GM12878 (cell line): ENCODE results near the gene RNF31. TPM values are rescaled to one million over a fixed set of nuclear protein-coding genes. Genes with fewer than 3 reads are reported as not detected.

ENCODE experiments used
- ASH2L ChIP-seq: fragments of 300-600, 200-600 bp; sonication (generic); IDR thresholded peaks from 2 replicates; pipeline ENCODE4 v1.6.1; 2017; ENCODE audit warnings: low read depth, mild to moderate bottlenecking, borderline replicate concordance
- CHD4 ChIP-seq: fragments of 200-600 bp; sonication (generic); IDR thresholded peaks from 2 replicates; pipeline ENCODE4 v1.6.1; 2016; ENCODE audit warnings: mild to moderate bottlenecking
- IKZF2 ChIP-seq, 2 experiments: fragments of 450-650 bp; IDR thresholded peaks; 2 replicates each; pipeline ENCODE4 v1.6.1; 2017; ENCODE audit warnings: mild to moderate bottlenecking in 2 of 2, moderate library complexity in 2 of 2
- MYB ChIP-seq: fragments of 150-350 bp; IDR thresholded peaks from 2 replicates; pipeline ENCODE4 v1.6.1; 2014; ENCODE audit warnings: mild to moderate bottlenecking, low read depth, low read length, borderline replicate concordance
- NFYA ChIP-seq: IDR thresholded peaks from 2 replicates; pipeline ENCODE4 v1.6.1; 2011; ENCODE audit warnings: low read depth, mild to moderate bottlenecking, low read length, improper control_type of control experiment, borderline replicate concordance
- RBBP5 ChIP-seq: fragments of 200-600 bp; sonication (generic); conservative IDR thresholded peaks from 2 replicates; pipeline ENCODE4 v1.6.1; 2016
- ZNF274 ChIP-seq: IDR thresholded peaks from one replicate; pipeline ENCODE4 v1.8.0; 2011; ENCODE audit not compliant: insufficient read length, insufficient read depth
- polyA plus RNA-seq, 11 experiments: library from polyadenylated mRNA; depleted of rRNA in 4 of 11; unstranded in 6 of 11; stranded (reverse) in 5 of 11; fragments of >200 nt; fragmentation: Nextera tagmentation in 4 of 11; fragmentation: Illumina TruSeq in 1 of 11; extraction: Ambion mirVana in 4 of 11; extraction: Trizol in 1 of 11; gene quantifications; 1 replicate in 1 of 11; 2 replicates in 10 of 11; pipeline versions ENCODE4 v1.2.1 to v1.2.3, GENCODE V29; 2011 to 2016; ENCODE audit warnings: inconsistent platforms in 2 of 11, missing spikeins in 2 of 11, low read depth in 1 of 11
- total RNA-seq, 4 experiments: library from RNA; depleted of rRNA in 3 of 4; stranded (reverse); fragments of >200 nt in 3 of 4; fragmentation: Illumina TruSeq in 1 of 4; extraction: Trizol in 1 of 4; gene quantifications; 2 replicates each; pipeline versions ENCODE4 v1.2.1 to v1.2.3, GENCODE V29; 2013 to 2021
- TF ChIP-seq, protein P1 (sequence below): fragments of 450-650 bp; IDR thresholded peaks from 2 replicates; pipeline ENCODE4 v1.6.1; 2017; ENCODE audit warnings: antibody characterized with exemption, mild to moderate bottlenecking, moderate library complexity
- TF ChIP-seq, protein P2 (sequence below): IDR thresholded peaks from 2 replicates; pipeline ENCODE4 v1.6.1; 2012; ENCODE audit warnings: low read depth, low read length, improper control_type of control experiment
- TF ChIP-seq, protein P3 (sequence below): fragments of 450-650 bp; IDR thresholded peaks from 2 replicates; pipeline ENCODE4 v1.6.1; 2016; ENCODE audit warnings: mild to moderate bottlenecking
- TF ChIP-seq, protein P4 (sequence below): IDR thresholded peaks from 2 replicates; pipeline ENCODE4 v1.6.1; 2011; ENCODE audit warnings: low read depth, mild to moderate bottlenecking, low read length, moderate library complexity, borderline replicate concordance; ENCODE audit errors: extremely low read depth
- TF ChIP-seq, protein P5 (sequence below): IDR thresholded peaks from 2 replicates; pipeline ENCODE4 v1.6.1; 2011; ENCODE audit warnings: borderline replicate concordance, low read depth, mild to moderate bottlenecking, moderate library complexity, mixed read lengths, low read length; ENCODE audit not compliant: insufficient read depth; ENCODE audit errors: extremely low read length
- TF ChIP-seq, protein P6 (sequence below): IDR thresholded peaks from 2 replicates; pipeline ENCODE4 v1.6.1; 2012; ENCODE audit warnings: mild to moderate bottlenecking, low read depth, low read length
- TF ChIP-seq, protein P7 (sequence below): fragments of 450-650 bp; formaldehyde crosslinking; IDR thresholded peaks from 2 replicates; pipeline ENCODE4 v1.4.0; 2022; ENCODE audit warnings: mild to moderate bottlenecking, moderate library complexity

RNF31 gene
- total and polyA plus RNA-seq, 10 of the 15 experiments (the other 5 are each of a cell fraction or from before 2014, with no cell fraction given) = 8.5 to 92.7 (median 52.0) TPM

DNA sequence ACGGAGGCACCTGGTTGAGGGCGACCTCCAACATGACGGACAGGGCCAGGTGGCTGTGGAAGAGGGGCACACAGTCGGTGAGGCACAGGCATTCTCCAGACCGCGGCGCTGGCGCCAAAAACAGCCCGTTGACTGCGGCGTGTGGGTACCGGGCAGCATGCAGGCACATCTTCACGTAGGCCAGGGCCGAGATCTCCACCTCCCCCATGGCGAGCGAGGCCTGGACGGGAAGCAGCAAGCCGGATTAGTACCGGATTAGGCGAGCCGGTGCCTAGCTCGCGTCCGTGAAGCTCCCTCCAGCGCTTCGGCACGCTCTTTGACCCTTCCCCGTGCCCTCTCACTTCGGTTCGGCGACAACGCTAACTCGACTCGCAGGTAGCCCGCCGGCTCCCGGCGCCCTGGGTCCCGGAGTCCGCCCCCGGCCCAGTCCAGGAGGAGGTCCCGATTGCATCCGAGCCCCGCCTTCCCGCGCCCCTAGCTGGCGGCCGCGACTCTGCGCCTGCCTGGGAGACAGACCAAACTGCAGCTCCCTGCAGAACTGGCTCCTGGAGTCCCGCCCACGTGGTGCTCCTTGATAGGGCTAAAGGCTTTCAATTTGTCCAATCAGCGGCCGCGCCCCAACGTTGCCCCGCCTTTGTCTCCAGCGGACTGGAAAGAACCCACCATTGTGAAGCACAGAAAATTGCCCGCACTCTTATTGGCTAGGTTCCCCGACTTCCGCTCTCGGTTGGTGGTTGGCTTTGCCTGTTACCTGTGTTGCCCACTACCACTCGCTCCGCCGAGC is 6.0 kb upstream of the RNF31 start, which contains the start of gene EMC9 (continued):
- TF ChIP-seq, protein P1, sequence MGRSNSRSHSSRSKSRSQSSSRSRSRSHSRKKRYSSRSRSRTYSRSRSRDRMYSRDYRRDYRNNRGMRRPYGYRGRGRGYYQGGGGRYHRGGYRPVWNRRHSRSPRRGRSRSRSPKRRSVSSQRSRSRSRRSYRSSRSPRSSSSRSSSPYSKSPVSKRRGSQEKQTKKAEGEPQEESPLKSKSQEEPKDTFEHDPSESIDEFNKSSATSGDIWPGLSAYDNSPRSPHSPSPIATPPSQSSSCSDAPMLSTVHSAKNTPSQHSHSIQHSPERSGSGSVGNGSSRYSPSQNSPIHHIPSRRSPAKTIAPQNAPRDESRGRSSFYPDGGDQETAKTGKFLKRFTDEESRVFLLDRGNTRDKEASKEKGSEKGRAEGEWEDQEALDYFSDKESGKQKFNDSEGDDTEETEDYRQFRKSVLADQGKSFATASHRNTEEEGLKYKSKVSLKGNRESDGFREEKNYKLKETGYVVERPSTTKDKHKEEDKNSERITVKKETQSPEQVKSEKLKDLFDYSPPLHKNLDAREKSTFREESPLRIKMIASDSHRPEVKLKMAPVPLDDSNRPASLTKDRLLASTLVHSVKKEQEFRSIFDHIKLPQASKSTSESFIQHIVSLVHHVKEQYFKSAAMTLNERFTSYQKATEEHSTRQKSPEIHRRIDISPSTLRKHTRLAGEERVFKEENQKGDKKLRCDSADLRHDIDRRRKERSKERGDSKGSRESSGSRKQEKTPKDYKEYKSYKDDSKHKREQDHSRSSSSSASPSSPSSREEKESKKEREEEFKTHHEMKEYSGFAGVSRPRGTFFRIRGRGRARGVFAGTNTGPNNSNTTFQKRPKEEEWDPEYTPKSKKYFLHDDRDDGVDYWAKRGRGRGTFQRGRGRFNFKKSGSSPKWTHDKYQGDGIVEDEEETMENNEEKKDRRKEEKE = no peak
- TF ChIP-seq RBBP5 (no peak), CHD4 (no peak), IKZF2 (IDR thresholded peaks at IDR 0.05) (peak in 1 of 2 experiments; percentile 43; a peak in 1 of 4 replicates), NFYA (no peak; the same call in 1 of the 2 replicates), ASH2L (no peak), ZNF274 (no peak), MYB (no peak)
- TF ChIP-seq, protein P2, sequence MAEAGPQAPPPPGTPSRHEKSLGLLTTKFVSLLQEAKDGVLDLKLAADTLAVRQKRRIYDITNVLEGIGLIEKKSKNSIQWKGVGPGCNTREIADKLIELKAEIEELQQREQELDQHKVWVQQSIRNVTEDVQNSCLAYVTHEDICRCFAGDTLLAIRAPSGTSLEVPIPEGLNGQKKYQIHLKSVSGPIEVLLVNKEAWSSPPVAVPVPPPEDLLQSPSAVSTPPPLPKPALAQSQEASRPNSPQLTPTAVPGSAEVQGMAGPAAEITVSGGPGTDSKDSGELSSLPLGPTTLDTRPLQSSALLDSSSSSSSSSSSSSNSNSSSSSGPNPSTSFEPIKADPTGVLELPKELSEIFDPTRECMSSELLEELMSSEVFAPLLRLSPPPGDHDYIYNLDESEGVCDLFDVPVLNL = peak; percentile 50; the same call in 1 of the 2 replicates
- TF ChIP-seq, protein P3, sequence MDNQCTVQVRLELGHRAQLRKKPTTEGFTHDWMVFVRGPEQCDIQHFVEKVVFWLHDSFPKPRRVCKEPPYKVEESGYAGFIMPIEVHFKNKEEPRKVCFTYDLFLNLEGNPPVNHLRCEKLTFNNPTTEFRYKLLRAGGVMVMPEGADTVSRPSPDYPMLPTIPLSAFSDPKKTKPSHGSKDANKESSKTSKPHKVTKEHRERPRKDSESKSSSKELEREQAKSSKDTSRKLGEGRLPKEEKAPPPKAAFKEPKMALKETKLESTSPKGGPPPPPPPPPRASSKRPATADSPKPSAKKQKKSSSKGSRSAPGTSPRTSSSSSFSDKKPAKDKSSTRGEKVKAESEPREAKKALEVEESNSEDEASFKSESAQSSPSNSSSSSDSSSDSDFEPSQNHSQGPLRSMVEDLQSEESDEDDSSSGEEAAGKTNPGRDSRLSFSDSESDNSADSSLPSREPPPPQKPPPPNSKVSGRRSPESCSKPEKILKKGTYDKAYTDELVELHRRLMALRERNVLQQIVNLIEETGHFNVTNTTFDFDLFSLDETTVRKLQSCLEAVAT = peak; percentile 100
- TF ChIP-seq, protein P4, sequence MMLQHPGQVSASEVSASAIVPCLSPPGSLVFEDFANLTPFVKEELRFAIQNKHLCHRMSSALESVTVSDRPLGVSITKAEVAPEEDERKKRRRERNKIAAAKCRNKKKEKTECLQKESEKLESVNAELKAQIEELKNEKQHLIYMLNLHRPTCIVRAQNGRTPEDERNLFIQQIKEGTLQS = no peak
- TF ChIP-seq, protein P5, sequence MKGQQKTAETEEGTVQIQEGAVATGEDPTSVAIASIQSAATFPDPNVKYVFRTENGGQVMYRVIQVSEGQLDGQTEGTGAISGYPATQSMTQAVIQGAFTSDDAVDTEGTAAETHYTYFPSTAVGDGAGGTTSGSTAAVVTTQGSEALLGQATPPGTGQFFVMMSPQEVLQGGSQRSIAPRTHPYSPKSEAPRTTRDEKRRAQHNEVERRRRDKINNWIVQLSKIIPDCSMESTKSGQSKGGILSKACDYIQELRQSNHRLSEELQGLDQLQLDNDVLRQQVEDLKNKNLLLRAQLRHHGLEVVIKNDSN = peak; percentile 53
- TF ChIP-seq, protein P6, sequence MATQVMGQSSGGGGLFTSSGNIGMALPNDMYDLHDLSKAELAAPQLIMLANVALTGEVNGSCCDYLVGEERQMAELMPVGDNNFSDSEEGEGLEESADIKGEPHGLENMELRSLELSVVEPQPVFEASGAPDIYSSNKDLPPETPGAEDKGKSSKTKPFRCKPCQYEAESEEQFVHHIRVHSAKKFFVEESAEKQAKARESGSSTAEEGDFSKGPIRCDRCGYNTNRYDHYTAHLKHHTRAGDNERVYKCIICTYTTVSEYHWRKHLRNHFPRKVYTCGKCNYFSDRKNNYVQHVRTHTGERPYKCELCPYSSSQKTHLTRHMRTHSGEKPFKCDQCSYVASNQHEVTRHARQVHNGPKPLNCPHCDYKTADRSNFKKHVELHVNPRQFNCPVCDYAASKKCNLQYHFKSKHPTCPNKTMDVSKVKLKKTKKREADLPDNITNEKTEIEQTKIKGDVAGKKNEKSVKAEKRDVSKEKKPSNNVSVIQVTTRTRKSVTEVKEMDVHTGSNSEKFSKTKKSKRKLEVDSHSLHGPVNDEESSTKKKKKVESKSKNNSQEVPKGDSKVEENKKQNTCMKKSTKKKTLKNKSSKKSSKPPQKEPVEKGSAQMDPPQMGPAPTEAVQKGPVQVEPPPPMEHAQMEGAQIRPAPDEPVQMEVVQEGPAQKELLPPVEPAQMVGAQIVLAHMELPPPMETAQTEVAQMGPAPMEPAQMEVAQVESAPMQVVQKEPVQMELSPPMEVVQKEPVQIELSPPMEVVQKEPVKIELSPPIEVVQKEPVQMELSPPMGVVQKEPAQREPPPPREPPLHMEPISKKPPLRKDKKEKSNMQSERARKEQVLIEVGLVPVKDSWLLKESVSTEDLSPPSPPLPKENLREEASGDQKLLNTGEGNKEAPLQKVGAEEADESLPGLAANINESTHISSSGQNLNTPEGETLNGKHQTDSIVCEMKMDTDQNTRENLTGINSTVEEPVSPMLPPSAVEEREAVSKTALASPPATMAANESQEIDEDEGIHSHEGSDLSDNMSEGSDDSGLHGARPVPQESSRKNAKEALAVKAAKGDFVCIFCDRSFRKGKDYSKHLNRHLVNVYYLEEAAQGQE = no peak
- TF ChIP-seq, protein P7, sequence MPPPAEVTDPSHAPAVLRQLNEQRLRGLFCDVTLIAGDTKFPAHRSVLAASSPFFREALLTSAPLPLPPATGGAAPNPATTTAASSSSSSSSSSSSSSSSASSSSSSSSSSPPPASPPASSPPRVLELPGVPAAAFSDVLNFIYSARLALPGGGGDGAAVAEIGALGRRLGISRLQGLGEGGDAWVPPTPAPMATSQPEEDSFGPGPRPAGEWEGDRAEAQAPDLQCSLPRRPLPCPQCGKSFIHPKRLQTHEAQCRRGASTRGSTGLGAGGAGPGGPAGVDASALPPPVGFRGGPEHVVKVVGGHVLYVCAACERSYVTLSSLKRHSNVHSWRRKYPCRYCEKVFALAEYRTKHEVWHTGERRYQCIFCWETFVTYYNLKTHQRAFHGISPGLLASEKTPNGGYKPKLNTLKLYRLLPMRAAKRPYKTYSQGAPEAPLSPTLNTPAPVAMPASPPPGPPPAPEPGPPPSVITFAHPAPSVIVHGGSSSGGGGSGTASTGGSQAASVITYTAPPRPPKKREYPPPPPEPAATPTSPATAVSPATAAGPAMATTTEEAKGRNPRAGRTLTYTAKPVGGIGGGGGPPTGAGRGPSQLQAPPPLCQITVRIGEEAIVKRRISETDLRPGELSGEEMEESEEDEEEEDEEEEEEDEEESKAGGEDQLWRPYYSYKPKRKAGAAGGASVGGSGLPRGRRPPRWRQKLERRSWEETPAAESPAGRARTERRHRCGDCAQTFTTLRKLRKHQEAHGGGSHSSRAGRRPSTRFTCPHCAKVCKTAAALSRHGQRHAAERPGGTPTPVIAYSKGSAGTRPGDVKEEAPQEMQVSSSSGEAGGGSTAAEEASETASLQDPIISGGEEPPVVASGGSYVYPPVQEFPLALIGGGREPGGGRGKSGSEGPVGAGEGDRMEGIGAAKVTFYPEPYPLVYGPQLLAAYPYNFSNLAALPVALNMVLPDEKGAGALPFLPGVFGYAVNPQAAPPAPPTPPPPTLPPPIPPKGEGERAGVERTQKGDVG (CRISPR knock-in tag) = no peak
